Measurements from ENCODE around the gene TOP1.
A peak's percentile ranks its signal among the peaks of the same experiment; 100 is the strongest.

TOP1 gene

DNA sequence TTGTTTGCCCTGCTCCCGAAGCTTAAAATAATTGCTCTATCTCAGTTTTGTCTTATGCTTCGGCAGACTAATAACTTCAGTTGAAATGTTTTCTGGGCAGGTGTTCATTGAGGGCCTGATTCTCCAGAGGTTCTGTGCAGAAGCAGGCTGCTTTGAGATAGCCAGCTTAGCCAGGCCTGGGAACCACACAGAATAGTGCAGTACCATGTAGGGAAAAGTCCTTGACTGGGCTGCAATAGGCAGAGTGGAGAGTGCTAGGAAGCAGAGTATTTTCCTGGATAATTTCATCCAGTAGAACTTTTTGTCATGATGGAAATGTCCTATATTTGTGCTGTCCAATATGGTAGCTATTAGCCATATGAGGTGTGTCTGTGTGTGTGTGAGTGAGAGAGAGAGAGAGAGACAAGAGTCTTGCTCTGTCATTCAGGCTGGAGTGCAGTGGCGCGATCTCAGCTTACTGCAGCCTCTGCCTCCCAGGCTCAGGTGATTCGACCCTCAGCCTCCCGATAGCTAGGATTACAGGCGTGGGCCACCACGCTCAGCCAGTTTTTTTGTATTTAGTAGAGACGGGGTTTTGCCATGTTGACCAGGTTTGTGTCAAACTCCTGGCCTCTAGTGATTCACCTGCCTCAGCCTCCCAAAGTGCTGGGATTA lies 15.9 kb downstream of the TOP1 start:
- no peaks in the 10 kb centered on the region for H3K27me3 ChIP-seq (replicated peaks; ENCODE audit: insufficient read depth, low read length)
- no peaks in the 10 kb centered on the region for H4K20me1 ChIP-seq (ENCODE audit: insufficient read depth, low read length)
- no peak overlapping the region for H3K27ac ChIP-seq (ENCODE audit: low read length)
- TF ChIP-seq EZH2 (optimal IDR thresholded peaks at IDR 0.05; ENCODE audit: low read depth, low read length) (no peak), EZH2phosphoT487 (IDR thresholded peaks at IDR 0.05; ENCODE audit: low read length) (no peak)
- TF ChIP-seq, protein P1, sequence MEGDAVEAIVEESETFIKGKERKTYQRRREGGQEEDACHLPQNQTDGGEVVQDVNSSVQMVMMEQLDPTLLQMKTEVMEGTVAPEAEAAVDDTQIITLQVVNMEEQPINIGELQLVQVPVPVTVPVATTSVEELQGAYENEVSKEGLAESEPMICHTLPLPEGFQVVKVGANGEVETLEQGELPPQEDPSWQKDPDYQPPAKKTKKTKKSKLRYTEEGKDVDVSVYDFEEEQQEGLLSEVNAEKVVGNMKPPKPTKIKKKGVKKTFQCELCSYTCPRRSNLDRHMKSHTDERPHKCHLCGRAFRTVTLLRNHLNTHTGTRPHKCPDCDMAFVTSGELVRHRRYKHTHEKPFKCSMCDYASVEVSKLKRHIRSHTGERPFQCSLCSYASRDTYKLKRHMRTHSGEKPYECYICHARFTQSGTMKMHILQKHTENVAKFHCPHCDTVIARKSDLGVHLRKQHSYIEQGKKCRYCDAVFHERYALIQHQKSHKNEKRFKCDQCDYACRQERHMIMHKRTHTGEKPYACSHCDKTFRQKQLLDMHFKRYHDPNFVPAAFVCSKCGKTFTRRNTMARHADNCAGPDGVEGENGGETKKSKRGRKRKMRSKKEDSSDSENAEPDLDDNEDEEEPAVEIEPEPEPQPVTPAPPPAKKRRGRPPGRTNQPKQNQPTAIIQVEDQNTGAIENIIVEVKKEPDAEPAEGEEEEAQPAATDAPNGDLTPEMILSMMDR (IDR thresholded peaks at IDR 0.05; ENCODE audit: low read length), result no peak
- no peak overlapping the region for H3K4me3 ChIP-seq (ENCODE audit: low read length)
- H3K4me2 ChIP-seq (ENCODE audit: low read depth, low read length), result no peak overlapping the region
- no peaks in the 10 kb centered on the region; the same call in 1 of the 2 replicates for H3K36me3 ChIP-seq (replicated peaks; ENCODE audit: insufficient read depth, low read length)
- H3K79me2 ChIP-seq (ENCODE audit: low read length), result peaks cover 98% of the 10 kb centered on the region
- no peaks in the 10 kb centered on the region for H3K9me3 ChIP-seq (replicated peaks; ENCODE audit: insufficient read depth, low read length)
- no peak for DNase-seq
- no peak overlapping the region for H3K9ac ChIP-seq (ENCODE audit: low read length)
- no peaks in the 10 kb centered on the region for H3K9me2 ChIP-seq (replicated peaks; ENCODE audit: insufficient read depth, low read length)
- H3K4me1 ChIP-seq (ENCODE audit: low read length), result peaks cover 54% of the 10 kb centered on the region
- no peak overlapping the region for H2AFZ ChIP-seq (ENCODE audit: low read length)
- H3F3A ChIP-seq (ENCODE audit: insufficient read depth, low read length), result peaks cover 44% of the 10 kb centered on the region

DNA sequence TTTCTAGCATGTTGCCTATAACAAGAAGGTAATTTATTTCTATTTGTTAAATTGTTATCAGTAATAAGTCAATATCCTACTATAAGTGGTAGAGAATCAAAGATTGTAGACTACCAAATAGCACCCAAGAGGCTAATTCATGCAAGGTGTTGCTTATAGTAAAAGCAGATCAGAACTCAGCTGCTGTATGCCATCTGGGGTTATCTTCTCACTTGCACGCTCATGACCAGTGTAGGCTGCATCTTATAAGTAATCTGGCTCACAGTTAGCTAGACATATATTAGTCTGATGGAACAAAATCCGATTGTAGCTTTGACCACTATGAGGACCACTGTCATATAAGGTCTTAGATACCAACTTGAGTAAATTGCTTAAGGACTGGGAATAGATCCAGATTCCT lies 17.0 kb downstream of the TOP1 start:
- H3K79me2 ChIP-seq (ENCODE audit: low read length), result peaks cover 98% of the 10 kb centered on the region
- no peak overlapping the region for H3K9ac ChIP-seq (ENCODE audit: low read length)
- peak overlapping the region; percentile 87; the same call in 1 of the 2 replicates for H3K4me2 ChIP-seq (ENCODE audit: low read depth, low read length)
- H3K27me3 ChIP-seq (replicated peaks; ENCODE audit: insufficient read depth, low read length), result no peaks in the 10 kb centered on the region
- no peaks in the 10 kb centered on the region; the same call in 1 of the 2 replicates for H3K36me3 ChIP-seq (replicated peaks; ENCODE audit: insufficient read depth, low read length)
- TF ChIP-seq EZH2phosphoT487 (IDR thresholded peaks at IDR 0.05; ENCODE audit: low read length) (no peak), EZH2 (optimal IDR thresholded peaks at IDR 0.05; ENCODE audit: low read depth, low read length) (no peak)
- TF ChIP-seq, protein P1 (IDR thresholded peaks at IDR 0.05; ENCODE audit: low read length), result no peak
- no peak for DNase-seq
- no peaks in the 10 kb centered on the region for H3K9me2 ChIP-seq (replicated peaks; ENCODE audit: insufficient read depth, low read length)
- peaks cover 46% of the 10 kb centered on the region for H3F3A ChIP-seq (ENCODE audit: insufficient read depth, low read length)
- H4K20me1 ChIP-seq (ENCODE audit: insufficient read depth, low read length), result no peaks in the 10 kb centered on the region
- no peak overlapping the region for H3K4me3 ChIP-seq (ENCODE audit: low read length)
- peak overlapping the region; percentile 62; the same call in 1 of the 2 replicates for H3K27ac ChIP-seq (ENCODE audit: low read length)
- H2AFZ ChIP-seq (ENCODE audit: low read length), result no peak overlapping the region
- peaks cover 65% of the 10 kb centered on the region for H3K4me1 ChIP-seq (ENCODE audit: low read length)
- H3K9me3 ChIP-seq (replicated peaks; ENCODE audit: insufficient read depth, low read length), result no peaks in the 10 kb centered on the region

DNA sequence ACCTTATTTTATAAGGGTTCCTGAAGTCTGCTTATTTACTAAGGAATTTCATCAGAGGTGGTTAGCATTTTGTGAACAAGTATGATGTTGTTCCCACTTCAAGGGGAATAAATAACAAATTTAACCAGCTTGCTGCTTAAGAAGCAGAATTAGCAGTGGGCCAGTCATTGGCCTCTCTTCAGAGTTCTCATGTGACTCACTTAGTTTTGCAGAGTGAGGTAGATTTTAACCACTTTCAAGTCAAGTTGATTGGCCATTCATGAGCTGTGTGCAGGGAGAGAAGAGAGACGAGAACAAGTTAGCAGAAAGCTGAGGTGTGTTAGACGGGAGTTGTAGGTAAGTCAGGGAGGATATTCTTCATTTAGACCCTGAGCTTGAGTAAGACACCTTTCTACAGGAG lies 18.1 kb downstream of the TOP1 start:
- Histone ChIP-seq H3K27ac (ENCODE audit: low read length) (peak overlapping the region; percentile 62; the same call in 1 of the 2 replicates), H3K4me3 (ENCODE audit: low read length) (peak overlapping the region; percentile 50), H3K9me2 (replicated peaks; ENCODE audit: insufficient read depth, low read length) (no peaks in the 10 kb centered on the region), H4K20me1 (ENCODE audit: insufficient read depth, low read length) (peaks cover 2% of the 10 kb centered on the region; the same call in 1 of the 2 replicates), H3K4me1 (ENCODE audit: low read length) (peaks cover 70% of the 10 kb centered on the region), H3F3A (ENCODE audit: insufficient read depth, low read length) (peaks cover 46% of the 10 kb centered on the region), H2AFZ (ENCODE audit: low read length) (no peak overlapping the region), H3K27me3 (replicated peaks; ENCODE audit: insufficient read depth, low read length) (no peaks in the 10 kb centered on the region), H3K9ac (ENCODE audit: low read length) (peak overlapping the region; percentile 27; the same call in 1 of the 2 replicates), H3K9me3 (replicated peaks; ENCODE audit: insufficient read depth, low read length) (no peaks in the 10 kb centered on the region), H3K36me3 (replicated peaks; ENCODE audit: insufficient read depth, low read length) (no peaks in the 10 kb centered on the region; the same call in 1 of the 2 replicates), H3K4me2 (ENCODE audit: low read depth, low read length) (peak overlapping the region; percentile 87), H3K79me2 (ENCODE audit: low read length) (peaks cover 98% of the 10 kb centered on the region)
- no peak for DNase-seq
- TF ChIP-seq, protein P1 (IDR thresholded peaks at IDR 0.05; ENCODE audit: low read length), result no peak
- TF ChIP-seq EZH2 (optimal IDR thresholded peaks at IDR 0.05; ENCODE audit: low read depth, low read length) (no peak), EZH2phosphoT487 (IDR thresholded peaks at IDR 0.05; ENCODE audit: low read length) (no peak)
